GM12878 (cell line): ENCODE data around the gene ETS1. TPM values are rescaled to one million over a fixed set of nuclear protein-coding genes. Genes with fewer than 3 reads are reported as not detected.

Experiments used
- ATAC-seq: fragments of 200-7000 bp; cut with Tn5 transposase; 3 replicates; pipeline ENCODE4 v1.9.1; 2020; ENCODE audit warnings: mild to moderate bottlenecking, moderate library complexity
- BruUV-seq: library from RNA; stranded (reverse); fragments of 400-500 nt; replicated peaks from 2 replicates; lab custom pipeline; 2021; lab: Mats Ljungman, UMichigan
- CTCF ChIA-PET: fragments of 300-600 bp; sonication (Branson Sonifier 250); formaldehyde crosslinking; extraction: SDS; loops from one replicate; lab custom pipeline; 2021; ENCODE audit warnings: inconsistent platforms; lab: Yijun Ruan, JAX
- POLR2A ChIA-PET: fragments of 350-600 bp; formaldehyde crosslinking; extraction: SDS; loops from one replicate; lab custom pipeline; 2021; ENCODE audit warnings: inconsistent platforms; lab: Charles Lee
- RAD21 ChIA-PET: fragments of 300-600 bp; sonication (Branson Sonifier 250); formaldehyde crosslinking; loops from one replicate; lab custom pipeline; 2023; ENCODE audit warnings: antibody characterized with exemption; ENCODE audit not compliant: unreplicated experiment; lab: Charles Lee
- SMC1A ChIA-PET: fragments of 300-600 bp; sonication (Branson Sonifier 250); formaldehyde crosslinking; loops from one replicate; lab custom pipeline; 2023; ENCODE audit not compliant: unreplicated experiment, uncharacterized antibody; lab: Charles Lee
- DNase-seq: peaks from one replicate; pipeline ENCODE4 v3.0.0-alpha.2; 2011; ENCODE audit warnings: low read depth, low spot score
- FAIRE-seq: peaks from 3 replicates; lab custom pipeline; 2011; peaks lifted over from hg19 to GRCh38; lab: Jason Lieb, UNC
- H2AFZ ChIP-seq: 2 replicates; pipeline ENCODE4 v1.6.0; 2011; ENCODE audit warnings: low read depth, low read length, control low read depth; ENCODE audit not compliant: control insufficient read depth
- H3K27ac ChIP-seq: 2 replicates; pipeline ENCODE4 v1.5.1; 2011; ENCODE audit warnings: control low read depth; ENCODE audit not compliant: control insufficient read depth, insufficient read depth
- H3K27me3 ChIP-seq, 2 experiments: replicated peaks in 1 of 2; 2 replicates each; pipeline versions ENCODE4 v1.6.0 to v1.6.1; 2011; ENCODE audit warnings: low read length in 1 of 2; ENCODE audit not compliant: control insufficient read depth in 2 of 2, insufficient read depth in 2 of 2
- H3K36me3 ChIP-seq, 2 experiments: 2 replicates each; pipeline ENCODE4 v1.5.1; 2011; ENCODE audit warnings: low read length in 1 of 2; ENCODE audit not compliant: control insufficient read depth in 2 of 2, insufficient read depth in 2 of 2
- H3K4me1 ChIP-seq: 2 replicates; pipeline ENCODE4 v1.6.1; 2011; ENCODE audit warnings: mild to moderate bottlenecking, low read length, moderate library complexity, mixed read lengths; ENCODE audit not compliant: control insufficient read depth, insufficient read depth
- H3K4me2 ChIP-seq: 2 replicates; pipeline ENCODE4 v1.6.0; 2011; ENCODE audit warnings: control low read depth; ENCODE audit not compliant: control insufficient read depth, insufficient read depth
- H3K4me3 ChIP-seq: fragments of 200-600 bp; sonication (generic); 2 replicates; pipeline ENCODE4 v1.5.1; 2016
- H3K79me2 ChIP-seq: 2 replicates; pipeline ENCODE4 v1.6.0; 2011; ENCODE audit warnings: low read length; ENCODE audit not compliant: control insufficient read depth, insufficient read depth
- H3K9ac ChIP-seq: 2 replicates; pipeline ENCODE4 v1.8.0; 2011; ENCODE audit warnings: low read length, control low read depth, mixed read lengths; ENCODE audit not compliant: control insufficient read depth, insufficient read depth
- H3K9me3 ChIP-seq: replicated peaks from 3 replicates; pipeline ENCODE4 v1.5.1; 2011; ENCODE audit warnings: mild to moderate bottlenecking, low read length; ENCODE audit not compliant: control insufficient read depth, insufficient read depth
- H4K20me1 ChIP-seq: 2 replicates; pipeline ENCODE4 v1.6.0; 2011; ENCODE audit not compliant: control insufficient read depth, insufficient read depth
- BHLHE40 ChIP-seq, 2 experiments: fragments of 450-650 bp in 1 of 2; IDR thresholded peaks; 2 replicates each; pipeline ENCODE4 v1.6.1; 2011 to 2017; ENCODE audit warnings: low read depth in 2 of 2, borderline replicate concordance in 1 of 2, improper control_type of control experiment in 1 of 2, low read length in 1 of 2, mild to moderate bottlenecking in 1 of 2
- EZH2 ChIP-seq: IDR thresholded peaks from 2 replicates; pipeline ENCODE4 v1.6.1; 2012; ENCODE audit warnings: low read depth, mild to moderate bottlenecking, control low read depth, inconsistent platforms, low read length, borderline replicate concordance; ENCODE audit not compliant: control insufficient read depth
- MEF2A ChIP-seq: IDR thresholded peaks from 2 replicates; pipeline ENCODE4 v1.6.1; 2011; ENCODE audit warnings: low read depth, mild to moderate bottlenecking, low read length, moderate library complexity; ENCODE audit not compliant: insufficient read depth
- RB1 ChIP-seq: fragments of 450-650 bp; formaldehyde crosslinking; IDR thresholded peaks from 2 replicates; pipeline ENCODE4 v1.6.1; 2017; ENCODE audit warnings: mild to moderate bottlenecking, borderline replicate concordance
- TCF7 ChIP-seq: IDR thresholded peaks from 2 replicates; pipeline ENCODE4 v1.6.1; 2014; ENCODE audit warnings: antibody characterized with exemption, borderline replicate concordance
- ZNF384 ChIP-seq: IDR thresholded peaks from 2 replicates; pipeline ENCODE4 v1.6.1; 2012; ENCODE audit warnings: low read depth, mild to moderate bottlenecking, low read length, improper control_type of control experiment, borderline replicate concordance
- WGBS: methylation state at CpG from one replicate; pipeline ENCODE4 v1.1.6; 2016; ENCODE audit warnings: low lambda C conversion rate; ENCODE audit not compliant: insufficient replicate concordance, insufficient coverage; ENCODE audit errors: missing lambda C conversion rate; 5-methylcytosine and 5-hydroxymethylcytosine counted together
- in situ Hi-C: fragments of 300-500 bp; cut with MboI; formaldehyde crosslinking; loops from 9 replicates; pipeline ENCODE4 v1.14.3; 2018; ENCODE audit warnings: mixed read lengths
- intact Hi-C: fragments of 100-400 bp; cut with micrococcal nuclease; formaldehyde crosslinking; loops from one replicate; pipeline ENCODE4 v1.14.2; 2022; ENCODE audit not compliant: unreplicated experiment
- polyA plus RNA-seq, 11 experiments: library from polyadenylated mRNA; depleted of rRNA in 4 of 11; unstranded in 6 of 11; stranded (reverse) in 5 of 11; fragments of >200 nt; fragmentation: Nextera tagmentation in 4 of 11; fragmentation: Illumina TruSeq in 1 of 11; extraction: Ambion mirVana in 4 of 11; extraction: Trizol in 1 of 11; gene quantifications; 1 replicate in 1 of 11; 2 replicates in 10 of 11; pipeline versions ENCODE4 v1.2.1 to v1.2.3, GENCODE V29; 2011 to 2016; ENCODE audit warnings: inconsistent platforms in 2 of 11, missing spikeins in 2 of 11, low read depth in 1 of 11
- total RNA-seq, 4 experiments: library from RNA; depleted of rRNA in 3 of 4; stranded (reverse); fragments of >200 nt in 3 of 4; fragmentation: Illumina TruSeq in 1 of 4; extraction: Trizol in 1 of 4; gene quantifications; 2 replicates each; pipeline versions ENCODE4 v1.2.1 to v1.2.3, GENCODE V29; 2013 to 2021
- TF ChIP-seq, protein P1 (sequence below): IDR thresholded peaks from 2 replicates; pipeline ENCODE4 v1.6.1; 2012; ENCODE audit warnings: mild to moderate bottlenecking, low read depth, low read length
- TF ChIP-seq, protein P2 (sequence below): fragments of 450-650 bp; conservative IDR thresholded peaks from 2 replicates; pipeline ENCODE4 v1.6.1; 2017; ENCODE audit warnings: mild to moderate bottlenecking, moderate library complexity

Gene ETS1
- total and polyA plus RNA-seq, 10 of the 15 experiments (the other 5 are each of a cell fraction or from before 2014, with no cell fraction given): 12.5 to 112 (median 55.5) TPM

DNA sequence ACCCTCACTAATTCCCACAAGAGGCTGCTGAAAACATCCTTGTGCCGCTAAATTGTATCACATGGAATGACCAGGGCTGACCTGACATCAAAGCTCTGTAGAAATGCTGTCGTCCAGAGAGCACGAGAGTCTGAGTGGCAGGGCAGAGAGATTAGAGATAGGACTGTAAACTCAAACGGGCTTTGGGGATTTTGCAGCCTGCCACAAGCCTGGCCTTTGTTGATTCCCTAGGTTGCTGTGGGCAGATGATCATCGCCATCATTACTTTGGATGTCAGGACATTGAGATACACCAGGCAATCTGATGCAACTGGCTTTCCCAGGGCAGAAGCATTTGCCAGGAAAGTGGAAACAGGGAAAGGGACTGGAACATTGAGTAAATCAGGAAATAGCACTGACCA, 131.6 kb downstream of the ETS1 start:
- CTCF ChIA-PET: no interaction called here
- in situ Hi-C loops: loop anchor here (25.0 kb wide), 1 partner anchor 168 kb away; no protein-coding TSS in a partner anchor

More for the DNA sequence above, 131.6 kb downstream of the ETS1 start:
- FAIRE-seq: no peak
- no TSS peak for BruUV-seq
- Histone ChIP-seq H3K4me2 (no peak overlapping the region), H3K4me1 (peaks cover 10% of the 10 kb centered on the region), H3K4me3 (no peak overlapping the region), H2AFZ (no peak overlapping the region), H4K20me1 (no peaks in the 10 kb centered on the region), H3K27me3 (no peaks in the 10 kb centered on the region), H3K36me3 (peaks cover 4 to 15% of the 10 kb centered on the region in 2 experiments), H3K79me2 (no peaks in the 10 kb centered on the region), H3K27ac (no peak overlapping the region), H3K9me3 (no peaks in the 10 kb centered on the region), H3K9ac (no peak overlapping the region)
- SMC1A ChIA-PET: no interaction called here
- intact Hi-C loops: no loop called here
- 95% methylated on average over 5 of the region's 5 CpGs for WGBS
- POLR2A ChIA-PET: no interaction called here
- TF ChIP-seq BHLHE40 (IDR thresholded peaks at IDR 0.05; ENCODE audit: borderline replicate concordance in 1 of 2, low read depth in 2 of 2, low read length in 1 of 2) (no peak), RB1 (no peak), ZNF384 (no peak), MEF2A (no peak), EZH2 (no peak), TCF7 (no peak)
- TF ChIP-seq, protein P1, sequence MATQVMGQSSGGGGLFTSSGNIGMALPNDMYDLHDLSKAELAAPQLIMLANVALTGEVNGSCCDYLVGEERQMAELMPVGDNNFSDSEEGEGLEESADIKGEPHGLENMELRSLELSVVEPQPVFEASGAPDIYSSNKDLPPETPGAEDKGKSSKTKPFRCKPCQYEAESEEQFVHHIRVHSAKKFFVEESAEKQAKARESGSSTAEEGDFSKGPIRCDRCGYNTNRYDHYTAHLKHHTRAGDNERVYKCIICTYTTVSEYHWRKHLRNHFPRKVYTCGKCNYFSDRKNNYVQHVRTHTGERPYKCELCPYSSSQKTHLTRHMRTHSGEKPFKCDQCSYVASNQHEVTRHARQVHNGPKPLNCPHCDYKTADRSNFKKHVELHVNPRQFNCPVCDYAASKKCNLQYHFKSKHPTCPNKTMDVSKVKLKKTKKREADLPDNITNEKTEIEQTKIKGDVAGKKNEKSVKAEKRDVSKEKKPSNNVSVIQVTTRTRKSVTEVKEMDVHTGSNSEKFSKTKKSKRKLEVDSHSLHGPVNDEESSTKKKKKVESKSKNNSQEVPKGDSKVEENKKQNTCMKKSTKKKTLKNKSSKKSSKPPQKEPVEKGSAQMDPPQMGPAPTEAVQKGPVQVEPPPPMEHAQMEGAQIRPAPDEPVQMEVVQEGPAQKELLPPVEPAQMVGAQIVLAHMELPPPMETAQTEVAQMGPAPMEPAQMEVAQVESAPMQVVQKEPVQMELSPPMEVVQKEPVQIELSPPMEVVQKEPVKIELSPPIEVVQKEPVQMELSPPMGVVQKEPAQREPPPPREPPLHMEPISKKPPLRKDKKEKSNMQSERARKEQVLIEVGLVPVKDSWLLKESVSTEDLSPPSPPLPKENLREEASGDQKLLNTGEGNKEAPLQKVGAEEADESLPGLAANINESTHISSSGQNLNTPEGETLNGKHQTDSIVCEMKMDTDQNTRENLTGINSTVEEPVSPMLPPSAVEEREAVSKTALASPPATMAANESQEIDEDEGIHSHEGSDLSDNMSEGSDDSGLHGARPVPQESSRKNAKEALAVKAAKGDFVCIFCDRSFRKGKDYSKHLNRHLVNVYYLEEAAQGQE: no peak
- TF ChIP-seq, protein P2, sequence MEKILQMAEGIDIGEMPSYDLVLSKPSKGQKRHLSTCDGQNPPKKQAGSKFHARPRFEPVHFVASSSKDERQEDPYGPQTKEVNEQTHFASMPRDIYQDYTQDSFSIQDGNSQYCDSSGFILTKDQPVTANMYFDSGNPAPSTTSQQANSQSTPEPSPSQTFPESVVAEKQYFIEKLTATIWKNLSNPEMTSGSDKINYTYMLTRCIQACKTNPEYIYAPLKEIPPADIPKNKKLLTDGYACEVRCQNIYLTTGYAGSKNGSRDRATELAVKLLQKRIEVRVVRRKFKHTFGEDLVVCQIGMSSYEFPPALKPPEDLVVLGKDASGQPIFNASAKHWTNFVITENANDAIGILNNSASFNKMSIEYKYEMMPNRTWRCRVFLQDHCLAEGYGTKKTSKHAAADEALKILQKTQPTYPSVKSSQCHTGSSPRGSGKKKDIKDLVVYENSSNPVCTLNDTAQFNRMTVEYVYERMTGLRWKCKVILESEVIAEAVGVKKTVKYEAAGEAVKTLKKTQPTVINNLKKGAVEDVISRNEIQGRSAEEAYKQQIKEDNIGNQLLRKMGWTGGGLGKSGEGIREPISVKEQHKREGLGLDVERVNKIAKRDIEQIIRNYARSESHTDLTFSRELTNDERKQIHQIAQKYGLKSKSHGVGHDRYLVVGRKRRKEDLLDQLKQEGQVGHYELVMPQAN: no peak
- RAD21 ChIA-PET: no interaction called here
- DNase-seq: no peak
- no peak for ATAC-seq
